B cell (primary cell): ENCODE measurements around the gene L3HYPDH. TPM values are rescaled to one million over a fixed set of nuclear protein-coding genes. Genes with fewer than 3 reads are reported as not detected.

Source experiments
- ATAC-seq: fragments of 200-7000 bp; cut with Tn5 transposase; one replicate; pipeline ENCODE4 v1.10.0; 2021; ENCODE audit warnings: low read depth, mild to moderate bottlenecking, moderate number of reproducible peaks, moderate library complexity
- CTCF ChIA-PET: fragments of 350-600 bp; sonication (Branson Sonifier 250); formaldehyde crosslinking; loops from one replicate; lab custom pipeline; 2021; ENCODE audit warnings: antibody characterized with exemption, inconsistent platforms; lab: Charles Lee
- POLR2A ChIA-PET: fragments of 350-600 bp; sonication (Branson Sonifier 250); formaldehyde crosslinking; loops from one replicate; lab custom pipeline; 2021; ENCODE audit warnings: antibody characterized with exemption; lab: Charles Lee
- DNase-seq: peaks from one replicate; pipeline ENCODE4 v3.0.0; 2013
- H2AFZ ChIP-seq: 2 replicates; pipeline ENCODE4 v1.6.1; 2012; ENCODE audit warnings: mild to moderate bottlenecking, low read depth, low read length; ENCODE audit not compliant: insufficient read depth, poor library complexity, severe bottlenecking
- H3K27ac ChIP-seq, 2 donors: 1 replicate in 1 of 2; 2 replicates in 1 of 2; pipeline ENCODE4 v1.5.1; 2012 to 2013; ENCODE audit warnings: low read length in 2 of 2, mild to moderate bottlenecking in 2 of 2, moderate library complexity in 1 of 2
- H3K27me3 ChIP-seq, 4 experiments: fragments of 200-600 bp in 1 of 4; sonication (generic) in 1 of 4; replicated peaks in 1 of 4; 1 replicate in 2 of 4; 2 replicates in 2 of 4; pipeline versions ENCODE4 v1.6.1 to v1.7.0; 2013 to 2016; ENCODE audit warnings: low read length in 3 of 4, mild to moderate bottlenecking in 2 of 4, mixed read lengths in 1 of 4, moderate library complexity in 1 of 4; ENCODE audit not compliant: insufficient read depth in 4 of 4, control insufficient read depth in 3 of 4; ENCODE audit errors: control extremely low read depth in 1 of 4
- H3K36me3 ChIP-seq, 2 experiments: replicated peaks in 1 of 2; 1 replicate in 1 of 2; 2 replicates in 1 of 2; pipeline versions ENCODE4 v1.6.1 to v1.7.1; 2013; ENCODE audit warnings: low read length in 1 of 2; ENCODE audit not compliant: insufficient read depth in 2 of 2, control insufficient read depth in 1 of 2; ENCODE audit errors: control extremely low read depth in 1 of 2, extremely low read depth in 1 of 2
- H3K4me1 ChIP-seq, 2 donors: fragments of 200-600 bp in 1 of 2; sonication (generic) in 1 of 2; 1 replicate in 1 of 2; 2 replicates in 1 of 2; pipeline versions ENCODE4 v1.5.1 to v1.6.1; 2013 to 2017; ENCODE audit warnings: low read length in 2 of 2; ENCODE audit not compliant: control insufficient read depth in 2 of 2, insufficient read depth in 2 of 2
- H3K4me2 ChIP-seq: replicated peaks from 2 replicates; pipeline ENCODE3; 2012; ENCODE audit warnings: mild to moderate bottlenecking, low read depth, low read length; ENCODE audit not compliant: poor library complexity, severe bottlenecking
- H3K4me3 ChIP-seq, 5 experiments: fragments of 200-600 bp in 1 of 5; sonication (generic) in 1 of 5; 1 replicate in 3 of 5; 2 replicates in 2 of 5; pipeline versions ENCODE4 v1.5.1 to v1.7.0; 2011 to 2016; ENCODE audit warnings: low read length in 4 of 5, mild to moderate bottlenecking in 4 of 5, low read depth in 2 of 5, control low read depth in 1 of 5, moderate library complexity in 1 of 5; ENCODE audit not compliant: insufficient read depth in 1 of 5; ENCODE audit errors: control extremely low read depth in 1 of 5, extremely low read depth in 1 of 5
- H3K79me2 ChIP-seq: fragments of 200-600 bp; sonication (generic); one replicate; pipeline ENCODE4 v1.6.0; 2016; ENCODE audit warnings: low read length; ENCODE audit not compliant: control insufficient read depth, insufficient read depth
- H3K9ac ChIP-seq: fragments of 200-600 bp; sonication (generic); 2 replicates; pipeline ENCODE4 v1.6.1; 2017; ENCODE audit warnings: mild to moderate bottlenecking, low read length, moderate library complexity
- H3K9me3 ChIP-seq, 3 donors: one replicate each; pipeline versions ENCODE4 v1.6.1 to v1.7.1; 2013; ENCODE audit warnings: low read length in 2 of 3; ENCODE audit not compliant: control insufficient read depth in 2 of 3, insufficient read depth in 1 of 3; ENCODE audit errors: control extremely low read depth in 1 of 3
- H4K20me1 ChIP-seq: 2 replicates; pipeline ENCODE4 v1.6.0; 2012; ENCODE audit warnings: mild to moderate bottlenecking, low read length; ENCODE audit not compliant: insufficient read depth, control insufficient read depth, poor library complexity, severe bottlenecking
- H3K27ac Mint-ChIP-seq: one replicate; pipeline ENCODE4 v1.8.0; 2021; ENCODE audit warnings: mixed read lengths
- H3K27me3 Mint-ChIP-seq: one replicate; pipeline ENCODE4 v1.8.0; 2021; ENCODE audit warnings: mixed read lengths
- H3K4me1 Mint-ChIP-seq: one replicate; pipeline ENCODE4 v1.8.0; 2021; ENCODE audit warnings: mixed read lengths
- H3K4me3 Mint-ChIP-seq: one replicate; pipeline ENCODE4 v1.8.0; 2021; ENCODE audit warnings: mixed read lengths
- H3K9me3 Mint-ChIP-seq: one replicate; pipeline ENCODE4 v1.8.0; 2022; ENCODE audit warnings: mixed read lengths; ENCODE audit not compliant: insufficient read depth
- EZH2 ChIP-seq: IDR thresholded peaks from 2 replicates; pipeline ENCODE4 v1.6.1; 2012; ENCODE audit warnings: borderline replicate concordance, low read depth, mild to moderate bottlenecking, moderate library complexity, low read length; ENCODE audit not compliant: insufficient read depth, poor library complexity, severe bottlenecking
- WGBS: methylation state at CpG from one replicate; pipeline ENCODE4 v1.1.5; 2013; ENCODE audit warnings: missing lambda C conversion rate; ENCODE audit not compliant: insufficient coverage; 5-methylcytosine and 5-hydroxymethylcytosine counted together
- intact Hi-C: fragments of 100-400 bp; cut with micrococcal nuclease; formaldehyde crosslinking; loops from one replicate; pipeline ENCODE4 v1.10.0; 2022
- polyA plus RNA-seq: library from polyadenylated mRNA; depleted of rRNA; stranded (reverse); fragments of >200 nt; gene quantifications from 2 replicates; pipeline ENCODE4 v1.2.3, GENCODE V29; 2012
- total RNA-seq, 2 donors: library from RNA; stranded (reverse); fragments of 120-200 nt in 1 of 2; gene quantifications; 1 replicate in 1 of 2; 2 replicates in 1 of 2; pipeline versions ENCODE4 v1.2.3 to v1.2.4, GENCODE V29; 2013 to 2022
- TF ChIP-seq, protein P1 (sequence below): fragments of 200-600 bp; IDR thresholded peaks from one replicate; pipeline ENCODE4 v1.8.0; 2022; ENCODE audit warnings: antibody characterized with exemption, mild to moderate bottlenecking

L3HYPDH gene
- total and polyA plus RNA-seq, 2 donors (not counting 1 experiment from before 2014, with no cell fraction given) = 74.5 to 126 TPM

DNA sequence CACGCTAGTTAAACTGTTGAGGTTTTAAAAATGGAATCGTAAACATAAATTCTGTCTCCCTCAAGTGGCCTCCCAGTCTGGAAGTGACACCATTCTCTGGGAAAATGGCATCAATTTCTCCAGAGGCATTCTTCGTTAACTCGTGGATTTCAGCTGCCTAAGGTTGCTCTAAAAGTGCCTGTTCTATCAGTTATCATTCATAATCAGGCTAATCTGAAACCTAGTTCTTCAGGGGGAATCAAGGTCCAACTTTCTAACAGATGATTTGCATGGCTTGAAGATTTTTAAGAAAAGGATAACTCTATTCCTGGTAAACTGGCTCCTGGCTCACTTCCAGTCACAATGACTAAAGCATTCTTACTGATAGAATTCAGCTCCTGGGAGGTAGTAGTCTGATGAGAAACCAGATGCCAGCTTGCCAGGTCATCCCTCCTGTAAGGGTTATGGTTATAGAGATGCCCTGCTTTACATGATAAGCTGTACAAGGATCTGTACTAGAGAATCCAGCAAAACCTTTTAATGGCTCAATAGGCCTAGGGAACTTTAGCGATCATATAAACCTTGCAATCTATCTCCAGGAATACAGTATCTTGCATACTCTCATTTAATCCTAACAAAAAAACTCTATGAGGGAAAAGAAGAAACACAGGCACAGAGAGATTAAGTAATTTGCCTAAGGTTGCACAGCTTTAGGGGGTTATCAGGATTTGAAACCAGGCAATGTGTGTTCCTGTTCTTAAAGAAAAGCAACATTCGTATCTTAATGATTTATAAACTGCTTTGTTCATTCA is 1.5 kb downstream of the L3HYPDH start:
- intact Hi-C loops = loop anchor here (10.0 kb wide), 3 partner anchors 848 to 1278 kb away; partner anchors contain the start of genes ACTR10 and DACT1
- POLR2A ChIA-PET = interaction anchor here (2.5 kb wide), 1 partner anchor 18 kb away, joined by 12 read pairs; the partner anchor contains the start of gene GPR135
- Histone ChIP-seq H2AFZ (peak overlapping the region; percentile 96), H3K79me2 (peaks cover 58% of the 10 kb centered on the region), H3K9me3 (no peaks in the 10 kb centered on the region), H3K27me3 (no peaks in the 10 kb centered on the region), H4K20me1 (peaks cover 12% of the 10 kb centered on the region), H3K27ac (no peak overlapping the region), H3K4me1 (peaks cover 36 to 40% of the 10 kb centered on the region in 2 donors), H3K4me2 (peak overlapping the region; percentile 93), H3K36me3 (peaks cover 0 to 3% of the 10 kb centered on the region in 2 experiments), H3K9ac (peak overlapping the region; percentile 90), H3K4me3 (peak overlapping the region; percentile 57 to 94 (median 86))
- H3K27ac Mint-ChIP-seq = no peak overlapping the region
- H3K27me3 Mint-ChIP-seq = no peaks in the 10 kb centered on the region
- H3K4me3 Mint-ChIP-seq = peak overlapping the region; percentile 96
- WGBS = 100% methylated on average over 2 of the region's 6 CpGs
- no peak for ATAC-seq
- DNase-seq = no peak
- TF ChIP-seq, protein P1, sequence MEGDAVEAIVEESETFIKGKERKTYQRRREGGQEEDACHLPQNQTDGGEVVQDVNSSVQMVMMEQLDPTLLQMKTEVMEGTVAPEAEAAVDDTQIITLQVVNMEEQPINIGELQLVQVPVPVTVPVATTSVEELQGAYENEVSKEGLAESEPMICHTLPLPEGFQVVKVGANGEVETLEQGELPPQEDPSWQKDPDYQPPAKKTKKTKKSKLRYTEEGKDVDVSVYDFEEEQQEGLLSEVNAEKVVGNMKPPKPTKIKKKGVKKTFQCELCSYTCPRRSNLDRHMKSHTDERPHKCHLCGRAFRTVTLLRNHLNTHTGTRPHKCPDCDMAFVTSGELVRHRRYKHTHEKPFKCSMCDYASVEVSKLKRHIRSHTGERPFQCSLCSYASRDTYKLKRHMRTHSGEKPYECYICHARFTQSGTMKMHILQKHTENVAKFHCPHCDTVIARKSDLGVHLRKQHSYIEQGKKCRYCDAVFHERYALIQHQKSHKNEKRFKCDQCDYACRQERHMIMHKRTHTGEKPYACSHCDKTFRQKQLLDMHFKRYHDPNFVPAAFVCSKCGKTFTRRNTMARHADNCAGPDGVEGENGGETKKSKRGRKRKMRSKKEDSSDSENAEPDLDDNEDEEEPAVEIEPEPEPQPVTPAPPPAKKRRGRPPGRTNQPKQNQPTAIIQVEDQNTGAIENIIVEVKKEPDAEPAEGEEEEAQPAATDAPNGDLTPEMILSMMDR = no peak
- TF ChIP-seq EZH2 = no peak
- H3K9me3 Mint-ChIP-seq = no peaks in the 10 kb centered on the region
- H3K4me1 Mint-ChIP-seq = peaks cover 52% of the 10 kb centered on the region
- CTCF ChIA-PET = interaction anchor here (1.4 to 3.6 kb wide), 4 partner anchors 9 to 483 kb away, joined by 3 to 35 read pairs (median 12); partner anchors contain the start of gene GPR135
